ENCODE data around the gene TOR4A. TPM values are rescaled to one million over a fixed set of nuclear protein-coding genes. Genes with fewer than 3 reads are reported as not detected.
"Not testable (repeated sequence)": the region's sequence is repeated elsewhere in the genome, so short reads cannot be mapped to it uniquely, and the experiment has no call there.

The TOR4A gene
- total RNA-seq, 1 donor from 2014 or later: 13.9 TPM

GRCh38 chr9:137236936-137237421, 40.5 kb upstream of the TOR4A start:
- DNase-seq (ENCODE audit: low spot score): no peak
- intact Hi-C loops (cut with DNase I): no loop called here

GRCh38 chr9:137237759-137238726, 39.5 kb upstream of the TOR4A start:
- no peak for DNase-seq (ENCODE audit: low spot score)
- intact Hi-C loops (cut with DNase I): loop anchor here (2.0 kb wide), 1 partner anchor 13 kb away; the partner anchor contains the start of gene CYSRT1

GRCh38 chr9:137239541-137240200, 37.9 kb upstream of the TOR4A start:
- intact Hi-C loops (cut with DNase I): loop anchor here (1.0 to 2.0 kb wide), 3 partner anchors 15 to 169 kb away; partner anchors contain the start of genes CYSRT1 and NELFB
- not testable (repeated sequence) for DNase-seq (ENCODE audit: low spot score)

- intact Hi-C loops (cut with DNase I): loop anchor here (1.0 to 2.0 kb wide), 2 partner anchors 14 to 168 kb away; partner anchors contain the start of gene NELFB
- peak; percentile 87 for DNase-seq (ENCODE audit: low spot score)
Measured at GRCh38 chr9:137240318-137240840, 37.1 kb upstream of the TOR4A start.

GRCh38 chr9:137240841-137241489, 36.6 kb upstream of the TOR4A start, which contains the start of gene TUBB4B:
TUBB4B (plus strand) TSS chr9:137241287; CDS start chr9:137241361, 74 bp downstream.
- intact Hi-C loops (cut with DNase I): loop anchor here (1.0 to 2.0 kb wide), 2 partner anchors 14 to 167 kb away; partner anchors contain the start of gene NELFB
- peak; percentile 99 for DNase-seq (ENCODE audit: low spot score)

- intact Hi-C loops (cut with DNase I): loop anchor here (2.0 kb wide), 1 partner anchor 13 kb away; the partner anchor contains the start of gene NELFB
- DNase-seq (ENCODE audit: low spot score): peak; percentile 87
Measured at GRCh38 chr9:137241490-137242268, 35.8 kb upstream of the TOR4A start.

GRCh38 chr9:137242269-137243203, 35.0 kb upstream of the TOR4A start:
- DNase-seq (ENCODE audit: low spot score): no peak
- intact Hi-C loops (cut with DNase I): no loop called here

- intact Hi-C loops (cut with DNase I); DNase-seq (ENCODE audit: low spot score): not testable (repeated sequence)
Measured at GRCh38 chr9:137243266-137243625, 34.3 kb upstream of the TOR4A start.

GRCh38 chr9:137243626-137244485, 33.7 kb upstream of the TOR4A start:
- intact Hi-C loops (cut with DNase I): no loop called here
- no peak for DNase-seq (ENCODE audit: low spot score)

GRCh38 chr9:137244486-137245449, 32.8 kb upstream of the TOR4A start:
- DNase-seq (ENCODE audit: low spot score): no peak
- intact Hi-C loops (cut with DNase I): no loop called here

GRCh38 chr9:137245450-137246421, 31.8 kb upstream of the TOR4A start:
- DNase-seq (ENCODE audit: low spot score): no peak
- intact Hi-C loops (cut with DNase I): no loop called here

- no peak for DNase-seq (ENCODE audit: low spot score)
- intact Hi-C loops (cut with DNase I): no loop called here
Measured at GRCh38 chr9:137247135-137247915, 30.2 kb upstream of the TOR4A start.

- intact Hi-C loops (cut with DNase I): no loop called here
- DNase-seq (ENCODE audit: low spot score): no peak
Measured at GRCh38 chr9:137247916-137248175, 29.7 kb upstream of the TOR4A start.

Measured in cardiac septum (tissue), 1 donor.